CD4-positive, alpha-beta T cell treated with Interleukin-4 for 1 hour (primary cell): ENCODE data around the gene PIK3CB.
"Not testable (repeated sequence)": the region's sequence is repeated elsewhere in the genome, so short reads cannot be mapped to it uniquely, and the experiment has no call there.

Source experiments
- DNase-seq, 2 donors: peaks; one replicate each; pipeline ENCODE4 v3.0.0-alpha.2; 2020 to 2022

PIK3CB gene

DNA sequence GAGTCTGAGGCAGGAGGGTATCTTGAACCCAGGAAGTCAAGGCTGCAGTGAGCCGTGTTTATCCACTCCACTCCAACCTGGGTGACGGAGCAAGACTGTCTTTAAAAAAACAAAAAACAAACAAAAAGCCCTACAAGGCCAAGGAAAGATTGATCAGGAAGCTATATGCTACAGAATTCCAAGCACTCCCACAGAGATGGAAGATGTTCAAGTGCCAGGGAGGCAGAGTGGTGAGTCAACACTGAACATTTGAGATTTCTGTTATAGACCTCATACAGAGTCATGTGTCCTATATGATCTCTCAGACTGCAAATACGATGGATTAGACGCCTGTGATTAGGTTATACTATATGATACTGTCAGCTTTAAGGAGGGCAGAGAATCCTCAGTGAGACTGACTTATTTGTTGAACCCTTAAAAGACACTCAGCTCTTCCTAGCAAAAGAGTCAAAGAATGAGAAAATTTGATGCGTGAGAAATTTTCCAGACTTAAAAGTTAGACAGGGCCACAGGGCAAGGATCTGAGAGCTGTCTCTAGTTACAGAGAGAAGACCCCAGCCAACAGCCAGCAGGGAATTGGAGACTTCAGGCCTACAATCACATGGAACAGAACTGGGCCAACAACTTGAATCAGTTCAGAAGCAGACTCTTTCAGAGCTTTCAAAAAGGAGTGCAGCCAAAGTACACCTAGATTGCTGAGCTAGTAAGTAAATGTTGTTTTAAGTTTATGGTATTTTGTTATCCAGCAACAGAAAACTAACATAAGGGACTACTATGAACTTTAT, 107.6 kb downstream of the PIK3CB start:
- DNase-seq, result no peak

DNA sequence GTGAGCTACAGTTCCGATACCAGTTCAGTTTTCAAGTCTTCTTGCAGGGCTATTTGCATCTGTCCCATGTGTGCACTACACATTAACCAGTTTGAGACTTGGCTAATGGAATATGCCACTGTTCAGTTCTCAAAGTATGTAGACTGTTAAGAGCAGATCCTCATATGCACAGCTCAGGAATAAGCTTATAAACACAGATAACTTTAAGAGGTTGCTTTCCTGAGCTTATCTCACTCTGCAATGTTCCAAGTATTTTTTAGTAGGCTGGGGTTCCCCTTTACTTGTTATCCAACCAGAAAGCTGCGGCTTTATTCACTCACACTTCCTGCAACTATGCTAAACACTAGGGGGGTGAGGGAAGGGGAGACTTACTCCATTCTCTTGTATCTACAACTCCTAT, 108.7 kb downstream of the PIK3CB start:
- DNase-seq, result not testable (repeated sequence)

DNA sequence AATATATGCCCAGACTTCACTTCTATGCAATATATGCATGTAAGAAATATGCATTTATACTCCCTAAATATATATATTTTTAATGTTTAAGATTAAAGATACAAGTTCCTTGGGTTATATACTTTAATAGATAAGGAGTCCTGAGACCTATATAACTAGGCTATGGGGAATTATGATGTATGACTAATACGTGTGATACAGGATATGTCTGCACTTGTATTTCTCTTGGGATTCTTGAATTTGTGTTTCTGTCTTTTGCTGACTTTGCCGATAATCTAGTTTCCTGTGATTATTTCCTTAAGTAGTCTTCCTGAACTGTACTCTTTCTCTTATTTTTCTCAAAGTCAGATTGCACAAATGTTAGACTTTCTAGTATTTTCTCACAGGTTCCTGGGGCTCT, 109.6 kb downstream of the PIK3CB start:
- no peak for DNase-seq

DNA sequence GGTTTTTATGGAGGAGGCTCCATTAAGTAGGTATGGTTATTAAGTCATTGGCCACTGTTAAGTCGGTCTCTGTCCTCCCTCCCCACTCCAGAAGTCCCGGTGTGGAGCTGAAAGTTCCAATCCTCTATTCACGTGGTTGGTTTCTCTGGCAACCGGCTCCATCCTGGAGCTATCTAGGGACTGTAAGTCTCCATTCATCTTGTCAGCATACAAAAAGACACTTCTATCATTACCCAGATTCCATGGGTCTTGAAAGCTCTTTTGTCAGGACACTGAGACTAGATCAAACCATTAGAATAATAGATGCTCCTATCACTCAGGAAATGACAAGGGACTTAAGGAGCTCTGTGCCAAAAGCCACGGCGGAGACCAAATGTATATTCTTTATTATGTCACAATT, 110.3 kb downstream of the PIK3CB start:
- DNase-seq, result no peak

DNA sequence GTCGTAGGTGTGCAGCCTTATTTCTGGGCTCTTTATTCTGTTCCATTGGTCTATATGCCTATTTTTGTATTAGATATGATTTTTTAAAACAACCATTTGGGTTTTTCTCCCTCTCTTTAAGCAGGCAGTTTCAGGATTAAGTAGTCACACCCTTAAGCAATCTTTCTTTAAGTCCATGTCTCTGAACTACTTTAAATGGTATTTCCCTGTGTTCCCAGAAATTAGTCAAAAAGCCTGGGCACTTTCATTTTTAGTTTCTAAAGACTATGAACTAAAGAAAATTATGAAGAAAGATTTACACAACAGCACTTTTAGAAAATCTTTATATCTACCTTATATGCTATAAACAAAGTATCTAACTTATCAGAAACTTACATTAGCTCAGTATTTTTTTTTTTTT, 115.9 kb downstream of the PIK3CB start:
- DNase-seq, result no peak

DNA sequence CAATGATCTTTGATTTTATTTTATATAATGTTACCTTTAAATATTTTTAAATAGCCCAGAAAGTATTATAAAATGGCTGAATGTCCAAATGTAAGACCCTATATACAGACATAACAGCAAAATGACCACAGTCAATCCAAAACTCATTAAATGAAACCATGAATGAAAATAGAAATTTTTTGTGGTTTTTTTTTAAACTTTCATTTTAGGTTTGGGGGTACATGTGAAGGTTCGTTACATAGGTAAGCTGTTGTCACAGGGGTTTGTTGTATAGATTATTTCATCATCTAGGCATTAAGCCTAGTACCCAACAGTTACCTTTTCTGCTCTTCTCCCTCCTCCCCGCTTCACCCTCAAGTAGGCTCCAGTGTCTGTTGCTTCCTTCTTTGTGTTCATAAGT, 117.4 kb downstream of the PIK3CB start:
- no peak for DNase-seq

DNA sequence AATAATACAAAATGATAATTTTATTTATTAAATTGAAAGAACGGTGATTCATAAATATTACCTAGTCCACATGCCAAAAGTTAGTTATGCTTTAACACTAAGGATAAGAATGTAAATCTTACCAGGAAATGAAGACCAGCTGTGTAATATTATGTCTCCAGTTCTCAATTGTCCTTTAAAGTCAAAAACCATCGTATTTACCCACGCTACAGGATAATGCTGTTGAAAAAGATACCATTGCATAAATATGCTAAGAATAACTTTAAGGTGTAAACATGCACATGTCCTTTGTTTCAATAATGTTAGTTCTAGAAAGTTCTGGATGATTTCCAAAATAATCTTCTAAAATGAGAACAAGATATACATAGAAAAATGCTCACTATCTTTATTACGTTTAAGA, 122.6 kb downstream of the PIK3CB start:
- DNase-seq, result no peak

DNA sequence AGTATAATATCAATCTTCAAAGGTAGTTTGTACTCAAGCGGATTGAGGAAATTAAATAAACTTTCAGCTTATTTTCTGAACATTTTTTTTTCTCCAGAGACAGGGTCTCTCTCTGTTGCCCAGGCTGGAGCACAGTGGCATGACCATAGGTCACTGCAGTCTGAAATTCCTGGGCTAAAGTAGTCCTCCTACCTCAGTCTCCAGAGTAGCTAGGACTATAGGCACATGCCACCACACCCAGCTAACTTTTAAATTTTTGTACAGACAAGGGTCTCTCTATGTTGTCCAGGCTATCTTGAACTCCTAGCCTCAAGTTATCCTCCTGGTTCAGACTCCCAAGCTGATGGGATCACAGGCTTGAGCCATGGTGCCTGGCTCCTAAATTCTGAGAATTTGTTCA, 129.1 kb downstream of the PIK3CB start:
- no peak for DNase-seq

DNA sequence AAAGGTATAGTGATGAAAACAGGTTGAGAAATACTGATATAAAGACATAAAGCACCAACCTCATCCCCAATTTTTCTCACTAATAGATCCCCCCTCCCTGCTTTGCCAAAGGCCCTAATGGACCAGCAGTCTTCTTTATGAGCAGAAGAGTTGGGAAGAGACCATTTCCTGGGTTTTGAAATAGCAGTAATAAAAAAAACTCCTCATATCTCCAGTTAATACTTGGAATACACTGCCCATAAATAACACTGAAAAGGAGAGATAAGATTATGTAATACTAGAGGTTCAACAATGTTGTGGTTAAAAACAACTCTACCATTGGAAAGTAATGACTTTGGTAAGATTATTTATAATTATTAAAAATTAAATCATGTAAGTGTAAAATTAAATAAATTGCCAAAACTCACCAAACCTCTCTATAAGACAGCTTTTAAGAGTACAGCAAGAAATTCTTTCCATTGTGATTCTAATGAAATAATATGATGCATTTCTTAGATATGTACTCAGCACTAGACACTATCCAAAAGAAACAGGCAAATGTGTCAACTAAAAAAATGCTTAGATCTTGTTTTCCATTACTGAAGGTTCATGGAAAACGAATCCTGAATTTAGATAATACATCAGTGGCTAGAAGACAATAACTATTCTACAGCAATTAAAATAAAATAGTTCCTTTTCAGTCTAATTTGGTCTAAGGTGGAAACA, 137.9 kb downstream of the PIK3CB start:
- no peak for DNase-seq

DNA sequence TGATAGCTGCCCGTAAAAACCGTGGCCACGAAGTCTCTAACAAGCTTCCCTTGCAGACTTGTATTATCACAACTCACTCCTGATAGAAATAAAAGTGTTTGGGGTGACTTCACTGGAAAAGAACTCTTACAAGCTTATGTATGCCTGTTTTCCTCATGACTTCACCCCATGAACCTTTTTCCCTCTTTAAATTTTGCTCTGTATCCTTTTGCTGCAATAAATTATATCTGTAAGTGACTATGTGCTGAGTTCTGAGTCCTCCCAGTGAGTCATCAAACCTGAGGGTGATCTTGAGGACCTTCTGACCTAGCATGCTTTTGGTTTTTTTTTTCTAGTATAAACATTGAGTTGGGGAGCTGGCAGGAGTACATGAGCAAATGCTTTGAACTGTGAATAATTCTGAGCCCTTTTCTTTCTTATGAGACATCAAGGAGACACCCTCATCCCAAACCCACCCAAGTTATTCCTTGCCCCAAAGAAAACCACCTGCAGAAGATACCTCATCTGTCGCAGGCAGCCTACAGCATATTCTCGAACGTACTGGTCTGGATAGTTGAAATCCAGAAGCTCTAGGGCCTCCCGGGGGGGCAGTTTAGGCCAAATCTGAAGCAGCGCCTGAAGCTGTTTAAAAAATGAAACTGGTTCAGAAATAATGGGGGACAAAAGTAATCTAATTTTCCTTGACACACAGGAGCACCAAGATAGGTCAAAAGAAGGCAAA, 140.3 kb downstream of the PIK3CB start:
- DNase-seq, result no peak

DNA sequence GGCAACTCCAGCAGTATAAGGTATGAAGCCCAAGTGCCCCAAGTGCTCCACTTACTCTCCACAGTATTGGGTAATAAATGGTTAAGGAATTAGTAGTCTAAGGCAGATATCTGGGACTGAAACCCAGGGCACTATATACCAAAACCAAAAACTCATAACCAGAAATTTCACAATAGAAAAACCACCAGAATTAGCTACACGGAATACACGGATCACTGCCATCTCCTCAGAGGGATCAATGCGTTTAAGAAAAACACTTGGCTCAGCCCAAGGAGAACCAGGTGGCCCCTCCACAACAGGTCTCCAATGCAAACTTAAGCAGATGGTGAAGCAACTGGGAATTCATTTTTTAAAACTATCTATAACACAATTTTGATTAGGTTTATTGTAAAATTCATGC, 142.6 kb downstream of the PIK3CB start:
- DNase-seq, result no peak

DNA sequence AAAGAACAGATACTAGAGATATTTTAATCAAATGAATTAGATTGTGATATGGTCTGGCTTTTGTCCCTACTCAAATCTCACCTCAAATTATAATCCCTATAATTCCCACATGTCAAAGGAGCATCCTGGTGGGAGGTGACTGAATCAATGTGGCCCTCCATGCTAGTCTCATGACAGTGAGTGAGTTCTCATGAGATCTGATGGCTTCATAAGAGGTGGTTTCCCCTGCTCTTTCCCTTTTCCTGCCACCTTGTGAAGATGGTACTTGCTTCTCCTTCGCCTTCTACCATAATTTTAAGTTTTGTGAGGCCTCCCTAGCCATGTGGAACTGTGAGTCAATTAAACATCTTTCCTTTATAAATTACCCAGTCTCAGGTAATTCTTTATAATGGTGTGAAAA, 143.4 kb downstream of the PIK3CB start:
- no peak for DNase-seq

DNA sequence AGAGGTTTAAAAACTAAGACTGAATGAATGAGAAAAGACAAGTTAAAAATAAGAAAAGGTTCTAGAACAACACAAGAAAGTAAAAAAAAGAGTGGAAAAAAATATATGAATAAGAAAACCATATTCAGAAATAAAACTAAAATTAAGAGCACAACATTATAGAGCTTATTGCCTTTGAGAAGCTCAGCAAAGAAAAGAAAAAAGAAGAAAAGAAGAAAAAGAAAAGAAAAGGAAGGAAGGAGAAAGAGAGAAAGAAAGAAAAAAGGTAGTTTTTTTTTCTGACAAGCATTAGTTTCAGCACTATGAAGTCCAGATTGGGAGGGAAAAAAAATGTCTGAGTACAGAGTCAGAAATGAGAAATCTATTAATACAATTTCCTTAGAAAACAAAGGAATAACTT, 144.7 kb downstream of the PIK3CB start:
- DNase-seq, result no peak

DNA sequence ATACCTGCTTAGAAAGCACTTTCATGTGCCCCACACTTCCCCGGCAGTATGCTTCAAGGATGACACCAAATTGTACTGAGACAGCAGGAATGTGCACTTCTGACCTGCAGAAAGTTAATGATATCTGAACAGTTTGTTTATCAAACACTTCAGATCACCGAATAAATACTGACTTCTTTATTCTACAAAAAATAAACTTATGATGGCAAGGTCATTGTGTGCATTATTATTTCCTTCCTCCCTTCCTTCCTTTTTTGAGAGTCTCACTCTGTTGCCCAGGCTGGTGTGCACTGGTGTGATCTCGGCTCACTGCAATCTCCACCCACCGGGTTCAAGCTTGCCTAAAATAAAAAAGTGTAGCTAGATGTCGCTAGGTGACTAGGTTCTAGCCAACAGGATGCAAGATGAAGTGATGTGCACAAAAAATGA, 145.8 kb downstream of the PIK3CB start:
- DNase-seq, result peak; percentile 14 to 18

DNA sequence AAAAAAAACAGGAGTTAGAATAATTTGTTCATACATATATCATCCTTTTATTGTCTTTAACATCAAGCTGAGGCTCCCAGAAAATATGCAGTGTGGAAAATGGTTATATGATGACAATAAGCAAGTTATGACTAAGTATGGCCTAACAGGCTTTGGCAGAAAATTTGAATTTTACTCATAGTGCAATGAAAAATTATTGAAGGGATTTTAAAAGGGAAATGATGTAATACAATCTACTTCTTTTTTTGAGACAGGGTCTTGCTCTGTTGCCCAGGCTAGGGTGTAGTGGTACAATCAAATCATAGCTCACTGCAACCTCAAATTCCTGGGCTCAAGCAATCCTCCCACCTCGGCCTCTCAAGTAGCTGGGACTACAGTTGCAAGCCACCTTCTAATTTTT, 147.5 kb downstream of the PIK3CB start:
- no peak for DNase-seq

DNA sequence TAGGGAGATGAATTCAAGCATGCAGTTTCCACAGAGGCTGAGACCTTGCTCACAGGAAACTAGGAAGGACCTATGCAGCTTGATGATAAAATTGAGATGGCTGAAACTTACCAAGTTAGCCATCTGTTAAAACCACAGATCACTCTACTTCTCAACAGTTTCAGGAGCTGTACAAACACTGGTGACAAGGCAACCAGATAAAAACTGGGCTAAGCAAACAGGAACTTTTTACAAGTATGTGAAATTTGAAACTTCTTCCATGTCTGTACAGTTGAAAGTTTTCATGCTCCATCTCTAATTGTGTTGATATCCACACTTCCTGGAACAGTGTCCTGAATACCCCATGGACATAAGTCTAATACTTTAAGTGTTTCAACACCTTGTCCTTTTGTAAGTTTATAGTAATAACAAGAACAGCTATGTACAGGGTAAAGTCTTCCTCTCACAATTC, 147.9 kb downstream of the PIK3CB start:
- peak in 1 of 2 donors; percentile 5 for DNase-seq

DNA sequence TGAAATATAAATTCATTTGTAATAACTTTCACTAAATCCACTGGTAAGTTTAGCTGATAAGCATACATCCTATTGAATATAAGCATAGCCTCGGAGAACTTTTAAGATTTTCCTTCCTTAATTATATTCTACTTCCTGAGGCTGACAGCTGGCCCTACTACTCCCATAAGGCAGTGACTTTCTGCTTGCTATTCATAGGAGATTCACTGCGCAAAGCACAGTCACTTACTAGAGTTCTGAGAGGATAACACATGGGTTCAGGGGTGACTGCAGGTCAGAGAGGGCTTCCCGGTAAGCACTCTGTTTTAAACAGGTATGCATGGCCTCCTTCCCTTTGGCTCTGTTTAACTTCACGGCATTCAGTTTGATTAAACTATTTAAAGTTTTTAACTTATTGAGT, 150.3 kb downstream of the PIK3CB start:
- DNase-seq, result no peak

DNA sequence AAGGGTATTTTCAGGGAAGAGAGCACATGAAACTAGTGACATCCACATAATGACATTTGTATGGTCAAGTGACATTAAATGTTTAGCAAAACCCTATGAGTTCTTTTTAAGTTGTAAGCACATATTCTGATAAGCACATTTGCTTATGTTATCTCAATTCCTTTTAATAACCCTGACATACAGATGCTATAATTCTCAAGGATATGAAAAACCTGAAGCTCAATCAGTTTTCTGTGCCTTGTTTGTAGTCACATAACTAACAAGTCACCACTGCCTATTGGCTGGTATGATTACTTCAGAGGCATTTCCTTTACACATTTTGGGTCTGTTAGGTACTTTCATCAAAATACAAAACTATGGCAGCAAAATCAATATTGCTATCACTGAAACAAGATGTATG, 152.1 kb downstream of the PIK3CB start:
- no peak for DNase-seq

DNA sequence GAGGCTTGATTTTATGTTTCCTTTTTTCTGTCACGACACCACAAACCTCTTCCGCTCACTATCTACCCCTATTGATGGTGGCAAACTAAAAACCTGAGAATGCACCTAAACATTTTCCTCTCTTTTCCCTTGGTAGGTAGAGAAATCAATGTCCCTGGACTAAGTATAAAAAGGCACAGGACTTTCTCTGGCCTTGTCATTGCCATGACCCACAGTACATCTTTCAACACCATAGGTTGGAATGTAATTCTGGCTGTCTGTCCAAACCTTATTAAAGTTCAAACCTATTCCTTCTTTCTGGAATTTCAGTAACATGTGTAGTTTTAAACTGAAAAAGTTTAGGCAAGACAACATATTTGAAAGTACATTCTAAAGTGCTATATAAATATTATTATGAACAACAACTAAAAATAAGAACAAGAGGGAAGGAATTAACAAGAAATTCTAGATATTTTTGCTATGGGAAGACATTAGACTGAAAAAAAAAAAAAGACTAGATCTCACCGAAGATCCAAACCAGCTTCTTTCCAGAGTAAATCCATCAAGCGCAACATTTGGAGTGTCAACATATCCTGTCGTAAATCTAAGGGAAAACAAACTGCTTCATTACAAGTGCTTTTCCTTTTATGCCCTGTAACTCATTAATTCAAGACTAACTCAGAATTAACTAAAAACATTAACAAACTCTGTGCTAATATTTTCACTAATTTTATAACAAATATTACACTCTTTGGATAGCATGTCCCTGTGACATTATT, 153.1 kb downstream of the PIK3CB start:
- DNase-seq, result no peak

DNA sequence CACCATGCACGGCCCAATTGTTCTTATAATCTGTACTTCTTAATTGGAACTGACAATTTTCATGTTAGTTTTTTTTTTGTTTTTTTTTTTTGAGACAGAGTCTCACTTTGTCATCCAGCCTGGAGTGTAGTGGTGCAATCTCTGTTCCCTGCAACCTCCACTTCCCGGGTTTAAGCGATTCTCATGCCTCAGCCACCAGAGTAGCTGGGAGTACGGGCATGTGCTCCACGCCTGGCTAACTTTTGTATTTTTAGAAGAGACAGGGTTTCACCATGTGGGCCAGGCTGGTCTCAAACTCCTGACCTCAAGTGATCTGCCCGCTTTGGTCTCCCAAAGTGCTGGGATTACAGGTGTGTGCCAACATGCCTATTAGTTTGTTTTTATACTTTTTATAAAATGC, 153.8 kb downstream of the PIK3CB start:
- not testable (repeated sequence) for DNase-seq

DNA sequence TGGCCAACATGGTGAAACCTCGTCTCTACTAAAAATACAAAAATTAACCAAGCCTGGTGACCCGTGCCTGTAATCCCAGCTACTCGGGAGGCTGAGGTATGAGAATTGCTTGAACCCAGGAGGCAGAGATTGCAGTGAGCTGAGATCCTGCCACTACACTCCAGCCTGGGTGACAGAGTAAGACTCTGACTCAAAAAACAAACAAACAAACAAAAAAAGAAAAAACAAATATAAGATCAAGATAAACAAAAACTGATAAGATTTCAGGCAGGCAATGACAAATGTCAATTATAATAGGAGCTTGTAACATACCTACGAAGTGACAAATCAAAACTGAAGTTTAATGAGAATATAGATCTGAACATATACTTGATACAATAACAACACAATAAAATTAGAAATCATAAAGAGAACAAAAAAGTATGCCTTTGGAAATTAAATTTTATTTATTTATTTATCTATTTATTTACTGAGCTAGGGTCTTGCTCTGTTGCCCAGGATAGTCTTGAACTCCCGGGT, 155.8 kb downstream of the PIK3CB start:
- DNase-seq, result no peak

DNA sequence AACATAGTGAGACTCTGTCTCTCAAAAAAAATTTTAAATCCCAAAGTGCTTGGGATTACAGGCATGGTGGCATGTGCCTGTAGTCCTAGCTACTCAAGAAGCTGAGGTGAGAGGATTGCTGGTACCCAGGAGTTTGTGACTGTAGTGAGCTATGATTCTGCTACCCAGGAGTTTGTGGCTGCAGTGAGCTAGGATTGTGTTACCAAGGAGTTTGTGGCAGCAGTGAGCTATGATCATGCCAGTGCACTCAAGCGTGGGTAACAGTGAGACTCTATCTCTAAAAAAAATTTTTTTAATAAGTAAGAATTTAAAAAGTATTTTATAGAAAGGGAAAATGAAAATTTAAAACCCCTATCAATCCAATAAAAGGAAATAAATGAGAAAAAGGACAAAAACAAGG, 156.6 kb downstream of the PIK3CB start:
- no peak for DNase-seq

DNA sequence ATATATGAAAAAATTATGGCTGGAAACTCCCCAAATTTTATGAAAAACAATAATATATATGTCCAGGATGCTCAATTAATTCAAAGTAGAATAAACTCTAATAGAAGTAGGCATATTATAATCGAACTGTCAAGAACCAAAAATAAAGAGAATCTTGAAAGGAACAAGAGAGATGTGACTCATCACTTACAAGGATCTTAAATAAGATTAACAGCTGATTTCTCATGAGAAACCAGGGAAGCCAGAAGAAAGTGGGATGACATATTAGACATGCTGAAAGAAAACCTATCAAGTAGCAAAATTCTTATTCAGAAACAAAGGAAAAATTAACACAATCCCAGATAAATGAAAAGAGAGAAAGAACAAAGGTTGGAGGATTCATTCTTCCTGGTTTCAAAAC, 159.3 kb downstream of the PIK3CB start:
- DNase-seq, result no peak
